ENCODE results near the gene PANK2.
"Not testable (repeated sequence)": the region's sequence is repeated elsewhere in the genome, so short reads cannot be mapped to it uniquely, and the experiment has no call there.

Gene PANK2

DNA sequence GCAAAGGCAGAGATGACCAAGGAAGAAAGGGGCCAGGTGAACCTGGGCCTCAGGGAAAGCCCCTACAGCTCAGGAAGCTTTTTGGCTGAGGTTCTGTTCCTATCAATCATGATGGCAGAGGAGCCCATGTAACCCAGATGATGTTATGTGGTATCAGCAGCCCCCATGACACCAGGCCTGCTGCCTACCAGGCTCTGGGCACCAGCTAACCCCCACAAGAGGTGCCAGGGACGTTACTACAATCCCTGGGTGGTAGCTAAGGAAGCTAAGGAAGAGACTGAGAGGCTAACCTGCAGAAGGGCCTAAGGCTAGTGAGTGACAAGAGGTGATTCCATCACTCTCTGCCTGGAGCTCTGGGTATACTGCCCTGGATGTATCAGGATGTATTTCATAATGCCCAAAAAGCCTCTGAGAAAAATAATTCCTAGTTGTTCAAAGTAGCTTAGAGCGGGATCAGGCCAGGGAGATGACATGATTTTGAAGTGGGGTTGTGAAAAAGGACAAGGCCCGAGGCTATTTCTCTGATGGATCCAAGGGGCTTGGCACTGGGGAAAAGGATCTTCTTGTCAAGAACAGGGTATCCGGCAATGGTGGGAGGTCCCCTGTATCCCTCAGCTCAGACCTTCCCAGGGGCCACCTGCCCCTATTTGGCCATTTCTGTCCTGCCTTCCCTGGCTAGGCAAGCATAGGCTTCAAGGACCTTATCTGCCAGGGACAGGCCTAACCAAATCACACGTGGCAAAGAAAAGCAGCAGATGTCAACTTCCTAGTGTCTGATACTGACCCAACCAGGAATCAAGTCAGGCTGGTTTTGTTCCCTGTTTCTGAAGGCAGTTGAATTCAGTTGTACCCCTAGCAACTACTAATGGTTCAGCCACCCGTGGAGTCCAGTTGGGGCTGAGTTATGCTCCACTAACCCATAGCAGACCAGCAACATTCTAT, 41.3 kb downstream of the PANK2 start:
- DNase-seq: no peak

DNA sequence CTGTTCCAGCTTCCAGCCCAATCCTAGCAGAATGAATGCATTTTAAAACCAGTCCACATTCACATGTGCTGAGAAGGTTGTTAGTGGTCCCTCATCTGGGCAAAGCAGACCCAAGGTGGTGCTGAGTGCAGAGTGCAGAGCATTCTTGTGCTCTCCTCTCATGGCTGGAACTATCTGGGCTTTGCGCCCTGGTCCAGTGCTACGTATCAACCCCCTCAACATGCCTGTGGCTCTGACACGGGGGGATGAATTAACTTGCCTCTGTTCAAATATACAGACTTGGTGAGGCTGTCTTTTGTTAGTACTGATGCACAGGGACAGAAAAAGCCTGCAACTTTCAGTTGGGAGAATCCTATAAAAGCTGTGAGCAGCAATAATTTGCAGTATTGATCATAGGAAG, 42.5 kb downstream of the PANK2 start:
- DNase-seq: no peak

DNA sequence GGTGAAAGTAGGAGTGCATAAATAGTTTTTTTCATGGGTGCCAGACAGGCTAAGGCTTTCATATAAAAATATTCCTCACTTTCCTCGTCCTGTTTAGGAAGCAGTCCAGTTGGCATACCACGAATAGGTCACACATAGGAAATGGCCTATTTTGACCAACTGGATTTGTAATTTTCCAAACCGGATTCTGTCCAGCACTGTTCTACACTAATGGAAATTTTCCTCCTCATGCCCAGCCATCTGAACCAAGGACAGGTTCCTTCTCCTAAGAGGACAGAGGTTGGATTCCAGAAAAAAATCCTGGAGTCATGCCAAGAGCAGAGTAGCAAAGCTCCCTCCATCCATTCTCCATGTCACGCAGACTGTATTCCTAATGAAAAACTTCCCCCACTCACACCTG, 43.1 kb downstream of the PANK2 start:
- peak; percentile 37 to 79 for DNase-seq

DNA sequence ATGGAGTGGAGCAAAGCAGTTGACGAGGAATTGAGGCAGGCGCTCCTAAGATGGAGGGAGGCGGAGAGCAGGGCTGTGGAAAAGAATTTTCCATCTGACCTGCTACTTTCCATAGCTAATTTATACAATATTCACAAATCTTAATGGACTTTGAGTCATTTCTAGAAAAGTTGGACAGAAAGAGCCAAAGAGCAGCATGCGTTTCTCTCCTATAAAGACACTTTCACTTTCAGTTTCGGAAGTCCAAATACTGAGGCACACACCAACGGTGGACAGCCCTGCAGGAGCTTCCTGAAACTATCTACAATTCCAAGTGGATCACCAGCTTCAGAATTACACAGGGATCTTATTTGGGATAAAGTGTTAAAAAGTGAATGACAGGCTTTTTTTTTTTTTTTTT, 43.5 kb downstream of the PANK2 start:
- no peak for DNase-seq

DNA sequence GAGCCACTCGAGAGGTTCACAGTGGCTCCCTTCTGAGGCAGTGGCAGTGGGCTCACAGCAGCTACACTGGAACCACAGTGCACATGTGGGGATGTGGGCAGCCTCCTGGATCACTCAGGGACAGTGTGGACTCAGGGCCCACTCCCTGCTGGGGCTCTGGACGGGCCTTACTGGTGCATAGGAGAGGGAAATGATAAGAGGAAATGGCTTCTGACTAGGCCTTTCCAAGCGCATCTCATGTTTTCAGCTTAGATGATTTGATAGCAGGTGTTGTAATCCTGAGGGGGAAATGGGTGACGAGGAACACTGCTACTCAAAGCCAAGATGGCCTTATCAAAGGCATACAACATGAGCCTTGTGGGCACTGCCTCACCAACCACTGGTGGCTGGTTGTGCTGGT, 44.0 kb downstream of the PANK2 start:
- DNase-seq: no peak

DNA sequence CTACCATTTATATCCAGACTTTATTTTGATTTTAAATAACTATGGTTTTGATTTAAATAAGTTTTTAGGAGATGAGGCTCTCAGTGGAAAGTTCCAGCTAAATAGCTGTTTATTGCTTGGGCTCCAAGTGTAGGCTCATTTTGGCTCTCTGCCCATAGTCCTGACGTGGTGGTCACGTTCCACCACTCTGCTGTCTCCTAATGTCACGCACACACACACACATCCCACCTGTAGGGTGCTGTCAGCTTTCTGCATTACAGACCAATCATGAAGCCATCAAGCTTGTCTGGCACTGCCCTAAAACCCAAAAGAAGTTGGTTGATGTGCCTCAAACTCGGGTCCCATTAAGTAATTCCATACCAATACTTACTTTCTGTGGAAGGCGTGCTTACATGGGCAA, 45.4 kb downstream of the PANK2 start:
- DNase-seq: no peak

DNA sequence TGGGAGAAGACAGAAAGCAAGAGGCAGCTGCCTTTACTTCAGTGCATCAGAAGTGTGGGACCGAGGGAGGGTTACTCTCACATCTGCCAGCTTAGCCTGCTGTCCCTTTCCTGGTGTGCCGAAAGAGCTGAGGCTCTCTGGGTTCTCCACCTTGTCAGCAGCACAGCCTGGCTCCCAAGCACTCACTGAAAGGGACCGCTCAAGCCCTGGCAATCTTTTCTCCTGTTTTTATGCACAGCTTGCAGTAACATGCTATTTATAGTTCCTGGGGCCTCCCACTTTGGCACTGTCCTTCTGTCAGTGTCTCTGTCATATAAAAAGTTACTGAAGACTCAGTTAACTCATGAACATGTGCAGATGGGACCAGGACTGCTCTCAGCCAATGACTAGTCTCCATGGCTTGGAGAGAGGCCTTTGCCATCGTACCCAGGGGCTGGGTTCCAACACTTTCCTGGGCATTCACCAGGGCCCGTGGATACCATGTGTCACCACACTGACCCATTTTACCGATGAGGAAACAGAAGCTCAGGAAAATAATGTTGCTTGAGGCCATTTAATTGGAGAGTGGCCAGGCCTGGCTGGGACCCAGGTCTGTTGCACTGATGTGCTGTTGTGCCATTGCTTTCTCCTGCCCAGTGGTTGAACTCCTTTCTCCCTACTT, 46.2 kb downstream of the PANK2 start:
- peak; percentile 13 to 15 for DNase-seq

DNA sequence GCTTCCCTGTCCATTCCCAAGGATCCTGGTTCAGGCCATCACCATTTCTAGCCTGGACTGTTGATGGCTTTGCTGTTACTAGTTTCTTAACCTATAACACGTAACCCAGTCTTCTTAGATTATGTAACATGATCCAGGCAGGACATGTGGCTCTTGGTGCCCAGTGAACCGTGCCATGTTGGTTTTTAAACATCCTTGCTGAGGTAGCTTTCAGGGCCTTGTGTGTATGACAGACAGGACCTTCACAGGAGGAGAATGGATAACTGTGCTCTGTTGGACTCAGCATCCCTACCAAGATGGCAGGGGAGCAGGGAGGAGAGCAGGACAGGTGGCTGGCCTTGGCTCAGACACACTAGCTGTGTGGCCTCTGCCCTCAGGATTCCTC, 46.8 kb downstream of the PANK2 start:
- DNase-seq: no peak

DNA sequence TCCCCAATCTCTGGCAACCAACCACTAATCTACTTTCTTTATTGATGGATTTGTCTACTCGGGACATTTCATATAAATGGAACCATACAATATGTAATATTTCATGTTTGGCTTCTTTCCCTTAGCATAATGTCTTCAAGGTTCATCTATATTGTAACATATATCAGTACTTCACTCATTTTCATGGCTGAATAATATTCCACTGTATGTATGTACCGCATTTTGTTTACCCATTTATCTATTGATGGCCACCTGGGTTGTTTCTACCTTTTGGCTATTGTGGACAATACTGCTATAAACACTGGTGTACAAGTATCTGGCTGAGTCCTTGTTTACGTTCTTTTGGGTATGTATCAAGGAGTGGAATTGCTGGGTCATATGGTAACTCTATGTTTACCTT, 48.4 kb downstream of the PANK2 start:
- no peak for DNase-seq

DNA sequence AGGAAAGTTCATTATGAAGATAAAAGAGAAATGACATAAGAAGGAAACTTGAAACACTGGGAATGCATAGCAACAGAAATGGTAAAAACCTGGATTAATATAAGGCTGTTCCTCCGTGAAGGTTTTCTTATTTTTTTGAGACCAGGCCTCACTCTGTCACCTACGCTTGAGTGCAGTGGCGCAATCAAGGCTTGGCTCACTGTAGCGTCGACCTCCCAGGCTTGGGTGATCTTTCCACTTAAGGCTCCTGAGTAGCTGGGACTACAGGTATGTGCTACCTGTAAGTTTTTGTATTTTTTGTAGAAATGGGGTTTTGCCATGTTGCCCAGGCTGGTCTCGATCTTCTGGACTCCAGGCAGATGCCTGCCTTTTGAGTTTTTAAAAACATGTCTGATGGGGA, 51.7 kb downstream of the PANK2 start:
- no peak for DNase-seq

DNA sequence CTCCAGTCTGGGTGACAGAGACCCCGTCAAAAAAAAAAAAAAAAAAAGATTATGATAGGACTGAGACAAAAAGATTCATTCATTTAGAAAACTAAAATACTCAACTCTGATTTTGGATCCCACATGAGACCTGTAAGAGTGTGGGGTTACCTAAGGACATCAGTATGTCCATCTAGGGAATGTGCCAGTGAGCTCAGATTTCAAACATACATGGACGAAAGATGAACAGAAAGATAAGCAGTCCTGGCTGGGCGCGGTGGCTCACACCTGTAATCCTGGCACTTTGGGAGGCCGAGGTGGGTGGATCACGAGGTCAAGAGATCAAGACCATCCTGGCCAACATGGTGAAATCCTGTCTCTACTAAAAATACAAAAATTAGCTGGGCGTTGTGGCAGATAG, 57.5 kb downstream of the PANK2 start:
- not testable (repeated sequence) for DNase-seq

DNA sequence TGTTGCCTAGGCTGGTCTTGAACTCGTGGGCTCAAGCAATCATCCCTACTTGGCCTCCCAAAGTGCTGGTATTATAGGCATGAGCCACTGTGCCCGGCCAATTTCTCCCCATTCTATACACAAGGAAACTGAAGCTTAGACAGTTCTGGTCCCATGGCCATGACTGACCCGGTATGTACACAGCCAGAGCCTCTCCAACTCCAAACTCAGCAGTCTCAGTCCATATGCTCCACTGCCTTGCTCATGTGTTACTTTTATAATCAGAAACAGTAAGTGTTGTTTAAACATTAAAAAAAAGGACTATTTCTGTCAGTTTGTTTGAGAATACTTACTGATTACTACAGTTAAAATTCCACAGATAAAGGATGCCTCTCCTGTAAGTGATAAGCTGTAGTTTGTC, 75.5 kb downstream of the PANK2 start:
- DNase-seq: no peak

DNA sequence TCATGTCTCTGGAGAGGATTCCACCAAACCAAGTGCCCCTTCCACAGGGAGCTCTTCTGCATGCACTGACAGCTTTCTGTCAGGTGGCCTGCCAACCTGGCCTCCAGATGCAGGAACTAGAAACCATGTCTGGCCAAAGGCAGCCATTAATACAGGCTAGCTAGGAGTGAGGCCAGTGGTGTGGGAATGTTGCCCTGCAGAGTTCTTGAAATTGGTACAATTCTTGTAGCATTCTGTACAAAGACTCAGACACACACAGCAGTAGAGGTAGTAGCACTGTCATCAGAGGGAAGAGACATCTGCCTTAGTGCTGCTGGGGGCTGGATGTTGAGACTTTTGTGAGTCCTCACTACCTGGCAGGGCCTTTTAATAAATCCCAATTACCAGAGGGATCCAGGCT, 77.4 kb downstream of the PANK2 start:
- no peak for DNase-seq

DNA sequence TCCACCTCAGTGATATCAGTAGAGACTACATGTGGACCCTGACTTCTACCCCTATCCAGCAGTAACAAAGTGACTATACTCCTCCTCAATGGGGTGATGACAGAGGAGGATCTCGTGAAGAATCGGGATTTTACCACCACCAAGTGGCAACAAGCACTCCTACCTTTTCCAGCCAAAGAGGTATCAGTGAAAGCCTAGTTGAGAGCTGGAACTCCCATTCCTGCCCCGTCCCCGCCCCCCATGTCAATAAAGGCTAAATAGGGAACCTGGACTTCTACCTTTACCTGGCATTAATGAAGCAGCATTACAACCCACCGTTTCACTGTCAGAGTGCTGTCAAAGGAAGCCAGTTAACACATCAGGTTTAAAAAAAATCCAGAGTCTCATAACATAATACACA, 80.8 kb downstream of the PANK2 start:
- DNase-seq: no peak

DNA sequence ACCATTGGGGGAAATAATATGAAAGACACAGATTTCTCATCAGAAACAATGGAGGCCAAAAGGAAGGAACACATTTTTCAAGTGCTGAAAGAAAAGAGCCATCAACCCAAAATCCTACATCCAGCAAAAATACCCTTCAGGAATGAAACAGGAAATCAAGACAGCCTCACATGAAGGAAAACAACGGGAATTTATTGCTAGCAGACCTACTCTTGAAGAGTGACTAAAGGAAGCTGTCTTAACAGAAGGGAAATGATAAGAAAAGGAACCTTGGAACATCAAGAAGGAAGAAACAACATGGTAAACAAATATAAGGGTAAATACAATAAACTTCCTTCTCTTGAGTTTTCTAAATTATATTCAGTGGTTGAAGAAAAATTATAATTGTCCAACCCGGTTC, 82.0 kb downstream of the PANK2 start:
- no peak for DNase-seq

DNA sequence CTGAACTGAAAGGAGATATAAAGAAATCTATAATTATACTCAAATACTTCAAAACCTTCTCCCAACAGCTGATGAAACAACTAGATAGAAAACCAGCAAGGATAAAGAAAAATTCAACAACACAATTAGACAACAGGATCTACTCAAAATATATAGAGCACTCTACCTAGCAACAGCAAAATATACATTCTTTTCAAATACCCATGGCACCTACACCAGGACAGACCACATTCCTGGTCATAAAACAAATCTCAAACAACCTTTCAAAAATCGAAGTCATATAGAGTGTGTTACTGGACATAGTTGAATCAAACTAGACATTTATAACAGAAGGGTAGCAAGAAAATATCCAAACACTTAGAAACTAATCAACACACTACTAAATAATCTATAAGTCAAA, 83.0 kb downstream of the PANK2 start:
- no peak for DNase-seq

DNA sequence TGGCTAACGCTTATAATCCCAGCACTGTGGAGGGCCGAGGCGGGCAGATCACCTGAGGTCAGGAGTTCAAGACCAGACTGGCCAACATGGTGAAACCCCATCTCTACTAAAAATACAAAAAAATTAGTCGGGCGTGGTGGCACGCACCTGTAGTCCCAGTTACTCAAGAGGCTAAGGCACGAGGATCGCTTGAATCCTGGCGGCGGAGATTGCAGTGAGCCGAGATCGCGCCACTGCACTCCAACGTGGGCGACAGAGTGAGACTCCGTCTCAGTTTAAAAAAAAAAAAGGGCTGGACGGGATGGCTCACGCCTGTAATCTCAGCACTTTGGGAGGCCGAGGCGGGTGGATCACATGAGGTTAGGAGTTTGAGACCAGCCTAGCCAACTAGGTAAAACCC, 83.4 kb downstream of the PANK2 start:
- not testable (repeated sequence) for DNase-seq

DNA sequence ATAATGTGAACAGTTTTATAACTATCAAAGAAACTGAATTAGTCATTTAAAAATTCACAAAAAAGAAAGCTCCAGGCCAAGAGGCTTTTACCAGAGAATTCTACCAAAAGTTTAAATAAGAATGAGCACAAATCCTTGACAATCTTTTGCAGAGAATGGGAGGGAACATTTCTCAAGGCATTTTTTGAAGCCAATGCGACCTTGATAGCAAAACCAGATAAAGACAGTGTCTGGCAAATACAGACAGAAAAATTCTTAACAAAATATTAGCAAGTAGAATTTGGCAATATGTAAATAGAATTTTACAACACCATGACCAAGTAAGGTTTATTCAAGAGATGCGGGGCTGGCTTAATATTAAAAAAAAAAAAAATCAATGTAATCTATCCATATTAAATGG, 84.5 kb downstream of the PANK2 start:
- no peak for DNase-seq

DNA sequence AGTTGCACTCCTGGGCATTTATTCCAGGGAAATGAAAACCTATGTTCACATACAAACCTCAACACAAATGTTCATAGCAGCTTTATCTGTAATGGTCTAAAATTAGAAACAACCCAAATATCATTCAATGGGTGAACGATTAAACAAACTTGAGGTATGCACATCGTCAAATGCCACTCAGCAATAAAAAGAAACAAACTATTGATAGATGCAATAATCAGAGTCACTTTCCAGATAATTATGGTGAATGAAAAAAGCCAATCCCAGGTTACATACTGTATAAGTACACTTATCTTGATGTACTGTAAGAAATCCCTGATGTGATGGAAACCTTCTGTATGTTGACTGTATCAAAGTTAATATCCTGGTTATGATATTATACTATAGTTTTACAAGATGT, 87.3 kb downstream of the PANK2 start:
- no peak for DNase-seq
